Measurements from ENCODE around the gene UGT1A1.

DNA sequence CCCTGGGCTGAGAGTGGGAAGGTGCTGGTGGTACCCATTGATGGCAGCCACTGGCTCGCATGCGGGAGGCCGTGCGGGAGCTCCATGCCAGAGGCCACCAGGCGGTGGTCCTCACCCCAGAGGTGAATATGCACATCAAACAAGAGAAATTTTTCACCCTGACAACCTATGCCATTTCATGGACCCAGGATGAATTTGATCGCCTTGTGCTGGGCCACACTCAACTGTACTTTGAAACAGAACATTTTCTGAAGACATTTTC, 12.9 kb upstream of the UGT1A1 start:
- TF ChIP-seq, protein P1, sequence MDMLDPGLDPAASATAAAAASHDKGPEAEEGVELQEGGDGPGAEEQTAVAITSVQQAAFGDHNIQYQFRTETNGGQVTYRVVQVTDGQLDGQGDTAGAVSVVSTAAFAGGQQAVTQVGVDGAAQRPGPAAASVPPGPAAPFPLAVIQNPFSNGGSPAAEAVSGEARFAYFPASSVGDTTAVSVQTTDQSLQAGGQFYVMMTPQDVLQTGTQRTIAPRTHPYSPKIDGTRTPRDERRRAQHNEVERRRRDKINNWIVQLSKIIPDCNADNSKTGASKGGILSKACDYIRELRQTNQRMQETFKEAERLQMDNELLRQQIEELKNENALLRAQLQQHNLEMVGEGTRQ (IDR thresholded peaks at IDR 0.05; ENCODE audit: low read depth, low read length), result no peak
- TF ChIP-seq, protein P1 (CRISPR knock-in tag; IDR thresholded peaks at IDR 0.05; ENCODE audit: borderline replicate concordance), result no peak
- no peak for TF ChIP-seq EHMT2 (IDR thresholded peaks at IDR 0.05; ENCODE audit: borderline replicate concordance, low read depth, low read length)
- TF ChIP-seq, protein P2, sequence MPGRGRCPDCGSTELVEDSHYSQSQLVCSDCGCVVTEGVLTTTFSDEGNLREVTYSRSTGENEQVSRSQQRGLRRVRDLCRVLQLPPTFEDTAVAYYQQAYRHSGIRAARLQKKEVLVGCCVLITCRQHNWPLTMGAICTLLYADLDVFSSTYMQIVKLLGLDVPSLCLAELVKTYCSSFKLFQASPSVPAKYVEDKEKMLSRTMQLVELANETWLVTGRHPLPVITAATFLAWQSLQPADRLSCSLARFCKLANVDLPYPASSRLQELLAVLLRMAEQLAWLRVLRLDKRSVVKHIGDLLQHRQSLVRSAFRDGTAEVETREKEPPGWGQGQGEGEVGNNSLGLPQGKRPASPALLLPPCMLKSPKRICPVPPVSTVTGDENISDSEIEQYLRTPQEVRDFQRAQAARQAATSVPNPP (CRISPR knock-in tag; IDR thresholded peaks at IDR 0.05), result no peak
- TF ChIP-seq EP300 (IDR thresholded peaks at IDR 0.05; ENCODE audit: low read depth in 2 of 2, low read length in 2 of 2), result no peak
- TF ChIP-seq EP300 (CRISPR knock-in tag; IDR thresholded peaks at IDR 0.05; ENCODE audit: borderline replicate concordance), result no peak
- no peak for TF ChIP-seq TCF12 (IDR thresholded peaks at IDR 0.05)
- no peak for TF ChIP-seq TCF12 (CRISPR knock-in tag; IDR thresholded peaks at IDR 0.05)
- TF ChIP-seq RBAK (CRISPR knock-in tag; IDR thresholded peaks at IDR 0.05), result no peak
- TF ChIP-seq, protein P3, sequence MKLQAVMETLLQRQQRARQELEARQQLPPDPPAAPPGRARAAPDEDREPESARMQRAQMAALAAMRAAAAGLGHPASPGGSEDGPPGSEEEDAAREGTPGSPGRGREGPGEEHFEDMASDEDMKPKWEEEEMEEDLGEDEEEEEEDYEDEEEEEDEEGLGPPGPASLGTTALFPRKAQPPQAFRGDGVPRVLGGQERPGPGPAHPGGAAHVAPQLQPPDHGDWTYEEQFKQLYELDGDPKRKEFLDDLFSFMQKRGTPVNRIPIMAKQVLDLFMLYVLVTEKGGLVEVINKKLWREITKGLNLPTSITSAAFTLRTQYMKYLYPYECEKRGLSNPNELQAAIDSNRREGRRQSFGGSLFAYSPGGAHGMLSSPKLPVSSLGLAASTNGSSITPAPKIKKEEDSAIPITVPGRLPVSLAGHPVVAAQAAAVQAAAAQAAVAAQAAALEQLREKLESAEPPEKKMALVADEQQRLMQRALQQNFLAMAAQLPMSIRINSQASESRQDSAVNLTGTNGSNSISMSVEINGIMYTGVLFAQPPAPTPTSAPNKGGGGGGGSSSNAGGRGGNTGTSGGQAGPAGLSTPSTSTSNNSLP (IDR thresholded peaks at IDR 0.05; ENCODE audit: low read depth, low read length), result no peak
- no peak for TF ChIP-seq MAFK (conservative IDR thresholded peaks at IDR 0.05 in 1 of 2, IDR thresholded peaks at IDR 0.05 in 1 of 2; ENCODE audit: low read length in 2 of 2)
